ENCODE measurements around the gene NEK6. TPM values are rescaled to one million over a fixed set of nuclear protein-coding genes. Genes with fewer than 3 reads are reported as not detected.

The NEK6 gene
- total RNA-seq, 4 donors from 2014 or later, result 25.3 to 53.1 (median 43.3) TPM

DNA sequence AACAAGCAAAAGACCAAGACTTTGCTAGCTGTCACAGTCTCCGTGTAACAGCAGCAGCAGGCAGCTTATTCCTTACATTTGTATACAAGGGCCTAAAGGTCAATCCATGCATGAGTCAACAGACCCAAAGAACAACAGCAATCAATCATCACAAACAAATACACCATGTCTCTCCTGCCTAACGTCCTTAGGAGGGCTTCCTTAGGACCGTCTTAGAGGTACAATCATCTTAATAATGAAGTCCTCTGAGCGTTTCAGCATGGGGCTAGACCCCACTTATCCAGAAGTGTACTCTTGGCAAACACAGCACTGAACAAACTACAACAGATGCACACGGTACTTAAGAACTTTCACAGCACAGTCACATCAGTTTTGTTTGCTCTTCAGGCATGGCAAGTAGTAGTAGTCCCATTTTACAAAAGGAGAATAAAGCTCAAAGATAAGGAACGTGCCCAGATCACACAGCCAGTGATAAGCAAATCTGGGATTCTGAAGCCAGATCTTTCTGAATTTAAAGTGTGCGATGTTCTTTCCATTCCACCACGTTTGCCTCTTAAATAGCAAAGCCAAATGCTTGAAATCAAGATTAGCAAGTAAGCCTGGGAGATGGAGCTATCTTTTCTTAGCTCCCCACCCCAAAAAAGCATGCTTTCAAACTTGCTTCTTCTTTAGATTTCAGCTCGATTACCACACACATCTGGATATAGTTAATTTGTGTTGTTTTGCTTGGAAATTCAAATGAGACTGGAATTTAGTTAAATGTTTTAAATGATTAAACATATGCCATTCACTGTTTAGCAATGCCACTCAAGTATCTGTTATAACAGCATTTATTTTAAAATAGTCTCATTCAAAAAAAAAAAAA is 133.3 kb downstream of the NEK6 start:
- peaks cover 0 to 3% (median 0%) of the 10 kb centered on the region in 3 donors for H3K36me3 ChIP-seq
- H3K4me1 ChIP-seq, result peaks cover 0 to 67% (median 9%) of the 10 kb centered on the region in 4 donors
- no peaks in the 10 kb centered on the region for H3K9me3 ChIP-seq
- TF ChIP-seq EP300 (IDR thresholded peaks at IDR 0.05), result no peak
- no peak for DNase-seq (ENCODE audit: low spot score in 2 of 2)
- 43 to 46% methylated on average over 9 of the region's 9 CpGs for WGBS, 2 donors
- no peak overlapping the region for H3K4me3 ChIP-seq
- no peaks in the 10 kb centered on the region for H3K27me3 ChIP-seq
- peak overlapping the region in 1 of 4 donors; percentile 13 for H3K27ac ChIP-seq

DNA sequence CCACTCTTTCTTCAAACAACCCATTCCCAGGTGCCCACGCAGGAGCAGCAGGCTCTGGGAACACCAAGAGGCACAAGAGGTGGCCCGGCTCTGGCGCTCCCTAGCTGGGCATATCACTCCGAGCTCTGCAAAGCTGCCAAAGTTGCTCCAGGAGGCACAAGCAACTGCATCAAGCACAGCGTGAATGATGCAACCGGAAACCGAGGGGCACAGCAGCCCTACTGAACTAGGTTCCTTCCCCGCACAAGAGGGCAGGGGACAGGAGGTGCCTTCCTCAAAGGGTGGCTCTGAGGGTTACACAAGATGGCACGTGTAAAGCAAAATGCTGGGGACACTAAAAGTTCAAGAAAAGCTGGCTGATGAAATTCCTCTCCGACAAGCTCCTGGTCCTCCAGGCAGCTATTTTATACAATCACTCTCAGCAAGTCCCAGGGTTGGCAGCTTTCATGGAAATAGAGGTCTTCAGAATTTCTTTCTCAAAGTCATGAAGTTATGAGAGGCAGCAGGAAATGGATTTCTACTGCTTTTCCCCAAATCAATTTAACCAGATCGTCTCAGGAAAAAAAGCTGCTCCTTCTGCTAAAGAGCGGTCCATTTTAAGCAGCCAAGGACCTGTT is 134.6 kb downstream of the NEK6 start:
- no peak for DNase-seq (ENCODE audit: low spot score in 2 of 2)
- WGBS, 2 donors, result 68 to 74% methylated on average over 12 of the region's 12 CpGs
- Histone ChIP-seq H3K4me3 (no peak overlapping the region), H3K9me3 (no peaks in the 10 kb centered on the region), H3K27ac (peak overlapping the region in 3 of 4 donors; percentile 3 to 48 (median 12)), H3K4me1 (peaks cover 0 to 67% (median 9%) of the 10 kb centered on the region in 4 donors), H3K27me3 (no peaks in the 10 kb centered on the region), H3K36me3 (peaks cover 0 to 3% (median 0%) of the 10 kb centered on the region in 3 donors)
- TF ChIP-seq EP300 (IDR thresholded peaks at IDR 0.05) (no peak), CTCF (IDR thresholded peaks at IDR 0.05) (no peak), POLR2A (IDR thresholded peaks at IDR 0.05) (no peak)

DNA sequence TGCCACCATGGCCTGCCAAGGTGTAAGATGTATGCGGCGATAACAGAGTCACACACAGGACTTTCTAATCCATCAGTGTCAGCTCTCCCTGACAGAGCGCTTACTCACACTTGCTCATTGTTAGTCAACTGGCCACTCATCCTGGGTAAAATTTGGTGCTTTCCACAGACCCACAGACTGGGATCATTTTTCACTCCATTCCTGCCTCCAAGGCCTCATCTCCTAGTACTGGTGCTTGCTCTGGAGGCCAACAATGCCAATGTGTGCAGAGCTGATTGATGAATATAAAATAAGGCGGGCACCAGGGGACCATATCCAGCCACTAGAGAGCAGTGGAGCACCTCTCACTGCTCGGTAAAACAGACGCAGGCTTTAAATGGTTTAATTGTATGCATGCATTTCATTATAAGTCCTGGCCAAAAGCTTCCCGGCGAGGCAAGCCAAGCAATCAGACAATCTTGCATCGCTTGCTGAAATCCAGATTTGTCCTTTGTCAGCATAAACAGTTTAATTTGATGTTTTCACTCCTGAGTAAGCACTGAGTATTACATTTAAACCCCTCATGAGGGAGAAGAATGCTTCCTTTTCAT is 135.2 kb downstream of the NEK6 start:
- H3K9me3 ChIP-seq, result no peaks in the 10 kb centered on the region
- H3K36me3 ChIP-seq, result peaks cover 0 to 3% (median 0%) of the 10 kb centered on the region in 3 donors
- peaks cover 0 to 69% (median 9%) of the 10 kb centered on the region in 4 donors for H3K4me1 ChIP-seq
- H3K4me3 ChIP-seq, result no peak overlapping the region
- H3K27me3 ChIP-seq, result no peaks in the 10 kb centered on the region
- peak in 3 of 5 experiments; percentile 13 to 52 (median 34) for TF ChIP-seq CTCF (IDR thresholded peaks at IDR 0.05)
- TF ChIP-seq POLR2A (IDR thresholded peaks at IDR 0.05), result no peak
- TF ChIP-seq EP300 (IDR thresholded peaks at IDR 0.05), result no peak
- no peak for DNase-seq (ENCODE audit: low spot score in 2 of 2)
- peak overlapping the region in 3 of 4 donors; percentile 3 to 48 (median 12) for H3K27ac ChIP-seq
- 41 to 43% methylated on average over 9 of the region's 9 CpGs for WGBS, 2 donors

DNA sequence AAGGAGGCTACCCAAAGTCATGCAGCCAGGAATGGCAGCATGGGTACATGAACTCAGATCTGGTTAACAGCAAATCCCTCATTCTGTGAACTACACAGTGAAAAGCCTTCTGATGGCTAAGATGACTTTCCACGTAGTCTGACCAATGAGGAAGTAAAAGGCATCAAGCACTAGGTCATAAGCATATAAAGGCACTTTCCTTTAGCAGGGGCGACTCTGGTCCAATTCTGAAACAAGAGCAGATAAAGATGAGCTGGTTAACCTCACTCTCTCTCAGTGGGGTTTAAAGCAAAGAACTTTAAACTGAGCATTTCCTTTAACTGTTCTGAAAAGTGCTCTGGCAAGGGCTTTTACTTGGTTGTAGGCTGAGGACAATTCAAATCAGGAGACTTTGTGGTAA is 136.4 kb downstream of the NEK6 start:
- no peaks in the 10 kb centered on the region for H3K27me3 ChIP-seq
- H3K9me3 ChIP-seq, result no peaks in the 10 kb centered on the region
- 69 to 75% methylated on average over 2 of the region's 2 CpGs for WGBS, 2 donors
- TF ChIP-seq EP300 (IDR thresholded peaks at IDR 0.05) (no peak), POLR2A (IDR thresholded peaks at IDR 0.05) (no peak), CTCF (IDR thresholded peaks at IDR 0.05) (no peak)
- no peak overlapping the region for H3K4me3 ChIP-seq
- peaks cover 0 to 71% (median 15%) of the 10 kb centered on the region in 4 donors for H3K4me1 ChIP-seq
- H3K27ac ChIP-seq, result no peak overlapping the region
- no peak for DNase-seq (ENCODE audit: low spot score in 2 of 2)
- peaks cover 0 to 3% (median 0%) of the 10 kb centered on the region in 3 donors for H3K36me3 ChIP-seq

GRCh38 chr9:124394596-124394995 is 136.8 kb downstream of the NEK6 start:
- 84 to 87% methylated on average over 3 of the region's 3 CpGs for WGBS, 2 donors
- no peaks in the 10 kb centered on the region for H3K27me3 ChIP-seq
- no peak for DNase-seq (ENCODE audit: low spot score in 2 of 2)
- H3K36me3 ChIP-seq, result peaks cover 0 to 3% (median 0%) of the 10 kb centered on the region in 3 donors
- H3K4me1 ChIP-seq, result peaks cover 0 to 71% (median 16%) of the 10 kb centered on the region in 4 donors
- no peak overlapping the region for H3K4me3 ChIP-seq
- no peak overlapping the region for H3K27ac ChIP-seq
- no peak for TF ChIP-seq POLR2A (IDR thresholded peaks at IDR 0.05)
- no peak for TF ChIP-seq EP300 (IDR thresholded peaks at IDR 0.05)
- TF ChIP-seq CTCF (IDR thresholded peaks at IDR 0.05), result no peak
- H3K9me3 ChIP-seq, result no peaks in the 10 kb centered on the region

All from tibial nerve (tissue), 4 donors.